SK-N-SH (cell line): Measurements from ENCODE around the gene MYH11. TPM values are rescaled to one million over a fixed set of nuclear protein-coding genes. Genes with fewer than 3 reads are reported as not detected.
A peak's percentile ranks its signal among the peaks of the same experiment; 100 is the strongest.

Experiments used
- CTCF ChIA-PET: fragments of 300-600, 350-600 bp; formaldehyde crosslinking; extraction: SDS; loops from one replicate; lab custom pipeline; 2021; lab: Yijun Ruan, JAX
- POLR2A ChIA-PET: fragments of 350-600 bp; sonication (Branson Sonifier 250); formaldehyde crosslinking; extraction: SDS; loops from one replicate; lab custom pipeline; 2020; ENCODE audit warnings: antibody characterized with exemption, inconsistent platforms; lab: Yijun Ruan, JAX
- DNase-seq: peaks from one replicate; pipeline ENCODE4 v3.0.0; 2012
- H2AFZ ChIP-seq: fragments of 200-600 bp; sonication (generic); 2 replicates; pipeline ENCODE4 v1.8.1; 2016; ENCODE audit warnings: antibody characterized with exemption, mild to moderate bottlenecking, low read depth
- H3F3A ChIP-seq: fragments of 200-600 bp; sonication (generic); replicated peaks from 2 replicates; pipeline ENCODE3; 2016; ENCODE audit warnings: antibody characterized with exemption, mild to moderate bottlenecking; ENCODE audit not compliant: insufficient read depth
- H3K27ac ChIP-seq, 2 experiments: fragments of 200-500 bp in 1 of 2; fragments of 200-600 bp in 1 of 2; sonication (Bioruptor generic) in 1 of 2; sonication (generic), shearing (Covaris generic) in 1 of 2; 2 replicates each; pipeline versions ENCODE4 v1.5.1 to v1.6.1; 2014 to 2016; ENCODE audit warnings: low read depth in 2 of 2, inconsistent platforms in 1 of 2, low read length in 1 of 2, mild to moderate bottlenecking in 1 of 2, mixed read lengths in 1 of 2
- H3K27me3 ChIP-seq: fragments of 200-600 bp; sonication (generic), shearing (Covaris generic); 2 replicates; pipeline ENCODE4 v1.6.1; 2016; ENCODE audit warnings: mixed run types; ENCODE audit not compliant: insufficient read depth
- H3K36me3 ChIP-seq, 2 experiments: fragments of 200-500 bp in 1 of 2; fragments of 200-600 bp in 1 of 2; sonication (Bioruptor generic) in 1 of 2; sonication (generic) in 1 of 2; replicated peaks in 1 of 2; 2 replicates each; pipeline versions ENCODE3 to v1.5.1; 2014 to 2016; ENCODE audit warnings: low read length in 1 of 2, mild to moderate bottlenecking in 1 of 2; ENCODE audit not compliant: insufficient read depth in 2 of 2, control insufficient read depth in 1 of 2
- H3K4me1 ChIP-seq, 2 experiments: fragments of 200-500 bp in 1 of 2; fragments of 200-600 bp in 1 of 2; sonication (Bioruptor generic) in 1 of 2; sonication (generic), shearing (Covaris generic) in 1 of 2; 2 replicates each; pipeline versions ENCODE4 v1.5.1 to v1.6.1; 2014 to 2016; ENCODE audit warnings: low read depth in 1 of 2, low read length in 1 of 2, mixed run types in 1 of 2; ENCODE audit not compliant: insufficient read depth in 2 of 2, control insufficient read depth in 1 of 2
- H3K4me2 ChIP-seq: fragments of 200-600 bp; sonication (generic), shearing (Covaris generic); 2 replicates; pipeline ENCODE4 v1.6.1; 2017; ENCODE audit warnings: mixed run types
- H3K4me3 ChIP-seq, 2 experiments: fragments of 200-500 bp in 1 of 2; fragments of 200-600 bp in 1 of 2; sonication (Bioruptor generic) in 1 of 2; sonication (generic), shearing (Covaris generic) in 1 of 2; 2 replicates each; pipeline versions ENCODE4 v1.5.1 to v1.8.1; 2014 to 2016; ENCODE audit warnings: low read depth in 2 of 2, inconsistent platforms in 1 of 2, low read length in 1 of 2, mild to moderate bottlenecking in 1 of 2, mixed read lengths in 1 of 2, moderate library complexity in 1 of 2
- H3K79me2 ChIP-seq: fragments of 200-600 bp; sonication (generic); 2 replicates; pipeline ENCODE4 v1.8.1; 2017; ENCODE audit warnings: mild to moderate bottlenecking; ENCODE audit not compliant: insufficient read depth
- H3K9ac ChIP-seq: fragments of 200-600 bp; sonication (generic); 2 replicates; pipeline ENCODE4 v1.6.1; 2017; ENCODE audit warnings: mixed run types
- H3K9me2 ChIP-seq: fragments of 200-600 bp; sonication (generic); 2 replicates; pipeline ENCODE4 v1.6.1; 2017; ENCODE audit warnings: mixed run types
- H3K9me3 ChIP-seq: fragments of 200-600 bp; sonication (generic); 2 replicates; pipeline ENCODE4 v1.6.1; 2017; ENCODE audit warnings: mixed run types, mild to moderate bottlenecking, moderate library complexity
- H4K20me1 ChIP-seq: fragments of 200-600 bp; sonication (generic); 2 replicates; pipeline ENCODE4 v1.6.1; 2017; ENCODE audit warnings: mild to moderate bottlenecking, mixed run types; ENCODE audit not compliant: insufficient read depth
- CHD2 ChIP-seq: fragments of 150-350 bp; IDR thresholded peaks from 2 replicates; pipeline ENCODE4 v1.6.1; 2018; ENCODE audit warnings: low read length; ENCODE audit not compliant: partially characterized antibody
- CTCF ChIP-seq: fragments of 200-600 bp; sonication (generic); IDR thresholded peaks from 2 replicates; pipeline ENCODE4 v1.6.1; 2017; ENCODE audit warnings: antibody characterized with exemption, mild to moderate bottlenecking, moderate library complexity
- ELF1 ChIP-seq: IDR thresholded peaks from 2 replicates; pipeline ENCODE4 v1.4.0; 2012
- EP300 ChIP-seq, 2 experiments: IDR thresholded peaks; 2 replicates each; pipeline versions ENCODE4 v1.4.0 to v1.6.1; 2012; ENCODE audit warnings: borderline replicate concordance in 1 of 2, low read depth in 1 of 2, low read length in 1 of 2
- FOXJ3 ChIP-seq: sonication (generic); formaldehyde crosslinking; IDR thresholded peaks from 2 replicates; pipeline ENCODE4 v1.5.1; 2020; ENCODE audit warnings: mild to moderate bottlenecking, missing genetic modification reagents
- FOXM1 ChIP-seq: IDR thresholded peaks from 2 replicates; pipeline ENCODE4 v1.4.0; 2012; ENCODE audit warnings: low read depth, mild to moderate bottlenecking
- GABPA ChIP-seq: IDR thresholded peaks from 2 replicates; pipeline ENCODE4 v1.4.0; 2012; ENCODE audit warnings: low read depth, mild to moderate bottlenecking
- MXI1 ChIP-seq: IDR thresholded peaks from 2 replicates; pipeline ENCODE4 v1.6.1; 2012; ENCODE audit warnings: mild to moderate bottlenecking, low read depth, low read length, improper control_type of control experiment
- NFIC ChIP-seq: IDR thresholded peaks from 2 replicates; pipeline ENCODE4 v1.4.0; 2012; ENCODE audit warnings: borderline replicate concordance
- PBX3 ChIP-seq: IDR thresholded peaks from 2 replicates; pipeline ENCODE4; 2012
- POLR2AphosphoS5 ChIP-seq: IDR thresholded peaks from 2 replicates; pipeline ENCODE4 v1.6.1; 2012; ENCODE audit warnings: low read depth, low read length
- RAD21 ChIP-seq: IDR thresholded peaks from 2 replicates; pipeline ENCODE4 v1.6.1; 2012; ENCODE audit warnings: mild to moderate bottlenecking, low read length
- RCOR1 ChIP-seq: fragments of 150-350 bp; IDR thresholded peaks from 2 replicates; pipeline ENCODE4 v1.6.1; 2017; ENCODE audit warnings: antibody characterized with exemption, low read length
- REST ChIP-seq: IDR thresholded peaks from 2 replicates; pipeline ENCODE4 v1.6.1; 2012; ENCODE audit warnings: mild to moderate bottlenecking, low read depth, low read length, moderate library complexity
- RFX5 ChIP-seq: IDR thresholded peaks from 2 replicates; pipeline ENCODE4 v1.6.1; 2012; ENCODE audit warnings: mild to moderate bottlenecking, improper control_type of control experiment, low read length
- RXRA ChIP-seq: IDR thresholded peaks from 2 replicates; pipeline ENCODE4 v1.4.0; 2012; ENCODE audit warnings: low read depth, mild to moderate bottlenecking, borderline replicate concordance
- SIN3A ChIP-seq: IDR thresholded peaks from 2 replicates; pipeline ENCODE4 v1.6.1; 2012; ENCODE audit warnings: low read depth, mild to moderate bottlenecking, low read length, moderate library complexity, borderline replicate concordance
- USF2 ChIP-seq: fragments of 150-350 bp; IDR thresholded peaks from 2 replicates; pipeline ENCODE4 v1.6.1; 2017; ENCODE audit warnings: antibody characterized with exemption, low read length, low read depth, borderline replicate concordance
- YY1 ChIP-seq: IDR thresholded peaks from 2 replicates; pipeline ENCODE4 v1.4.0; 2012; ENCODE audit warnings: low read depth, mild to moderate bottlenecking
- ZBTB33 ChIP-seq: IDR thresholded peaks from 2 replicates; pipeline ENCODE4 v1.4.0; 2012; ENCODE audit warnings: low read depth, borderline replicate concordance
- WGBS: methylation state at CpG from one replicate; pipeline ENCODE4 v1.1.6; 2017; ENCODE audit warnings: low lambda C conversion rate; 5-methylcytosine and 5-hydroxymethylcytosine counted together
- polyA plus RNA-seq, 3 experiments: library from polyadenylated mRNA; depleted of rRNA; stranded (reverse); fragments of >200 nt; gene quantifications; 2 replicates each; pipeline ENCODE4 v1.2.3, GENCODE V29; 2012

MYH11 gene
- polyA plus RNA-seq, 1 of the 3 experiments (the other 2 are of a cell fraction), result 0.02 TPM

GRCh38 chr16:15891508-15891907, 34.7 kb upstream of the MYH11 start (continued):
- TF ChIP-seq NFIC, result no peak

GRCh38 chr16:15888072-15888976, 31.5 kb upstream of the MYH11 start, which contains the start of gene CEP20:
CEP20 (minus strand) TSS chr16:15888603; CDS start chr16:15888585, 18 bp downstream.
- no peaks in the 10 kb centered on the region for H3K27me3 ChIP-seq
- POLR2A ChIA-PET, result interaction anchor here (0.6 to 1.3 kb wide), 3 partner anchors 110 to 243 kb away, joined by 3 to 4 read pairs (median 3); no protein-coding TSS in a partner anchor
- peaks cover 5 to 7% of the 10 kb centered on the region in 2 experiments; a peak in 2 of 4 replicates for H3K4me1 ChIP-seq
- CTCF ChIA-PET, result interaction anchor here (0.7 to 1.7 kb wide), 5 partner anchors 13 to 338 kb away, joined by 3 to 8 read pairs (median 4); no protein-coding TSS in a partner anchor
- no peaks in the 10 kb centered on the region for H3F3A ChIP-seq
- H3K36me3 ChIP-seq, result peaks cover 3 to 6% of the 10 kb centered on the region in 2 experiments
- peak within 1 kb of the TSS; percentile 78 for H3K9ac ChIP-seq
- WGBS, result under 1% methylated on average over 29 of the region's 41 CpGs
- peak within 1 kb of the TSS; percentile 51 to 64 for H3K27ac ChIP-seq
- peak within 1 kb of the TSS; percentile 87 for H3K4me2 ChIP-seq
- H3K9me3 ChIP-seq, result no peaks in the 10 kb centered on the region
- H2AFZ ChIP-seq, result peak within 1 kb of the TSS; percentile 96
- H4K20me1 ChIP-seq, result no peaks in the 10 kb centered on the region
- H3K9me2 ChIP-seq, result no peaks in the 10 kb centered on the region
- peak within 1 kb of the TSS; percentile 79 to 90 for H3K4me3 ChIP-seq
- H3K79me2 ChIP-seq, result peaks cover 51% of the 10 kb centered on the region
- DNase-seq, result peak; percentile 98
- TF ChIP-seq FOXJ3, result no peak
- peak; percentile 75 for TF ChIP-seq POLR2AphosphoS5
- 0 out of 2 replicates have a peak, but pooled peaks have one; percentile 3 for TF ChIP-seq RAD21
- no peak; the same call in none of the 2 replicates for TF ChIP-seq ELF1
- TF ChIP-seq ZBTB33, result no peak
- TF ChIP-seq RXRA, result no peak
- TF ChIP-seq YY1, result peak; percentile 94
- TF ChIP-seq USF2, result no peak
- no peak for TF ChIP-seq RCOR1
- TF ChIP-seq CTCF, result no peak
- no peak for TF ChIP-seq SIN3A
- TF ChIP-seq NFIC, result no peak
- TF ChIP-seq GABPA, result peak; percentile 47
- peak; percentile 63; the same call in 1 of the 2 replicates for TF ChIP-seq RFX5
- peak; percentile 54; the same call in 1 of the 2 replicates for TF ChIP-seq MXI1
- peak; percentile 56 for TF ChIP-seq PBX3
- no peak for TF ChIP-seq FOXM1
- TF ChIP-seq REST, result 0 out of 2 replicates have a peak, but pooled peaks have one; percentile 19
- no peak for TF ChIP-seq EP300 (IDR thresholded peaks at IDR 0.05; ENCODE audit: borderline replicate concordance in 1 of 2, low read depth in 1 of 2, low read length in 1 of 2)
- TF ChIP-seq CHD2, result no peak
